ENCODE results near the gene NFKBIL1. TPM values are rescaled to one million over a fixed set of nuclear protein-coding genes. Genes with fewer than 3 reads are reported as not detected.
"Not testable (repeated sequence)": the region's sequence is repeated elsewhere in the genome, so short reads cannot be mapped to it uniquely, and the experiment has no call there.

The NFKBIL1 gene
- total RNA-seq, 2 experiments from 2014 or later: 13.6 to 16.2 TPM

DNA sequence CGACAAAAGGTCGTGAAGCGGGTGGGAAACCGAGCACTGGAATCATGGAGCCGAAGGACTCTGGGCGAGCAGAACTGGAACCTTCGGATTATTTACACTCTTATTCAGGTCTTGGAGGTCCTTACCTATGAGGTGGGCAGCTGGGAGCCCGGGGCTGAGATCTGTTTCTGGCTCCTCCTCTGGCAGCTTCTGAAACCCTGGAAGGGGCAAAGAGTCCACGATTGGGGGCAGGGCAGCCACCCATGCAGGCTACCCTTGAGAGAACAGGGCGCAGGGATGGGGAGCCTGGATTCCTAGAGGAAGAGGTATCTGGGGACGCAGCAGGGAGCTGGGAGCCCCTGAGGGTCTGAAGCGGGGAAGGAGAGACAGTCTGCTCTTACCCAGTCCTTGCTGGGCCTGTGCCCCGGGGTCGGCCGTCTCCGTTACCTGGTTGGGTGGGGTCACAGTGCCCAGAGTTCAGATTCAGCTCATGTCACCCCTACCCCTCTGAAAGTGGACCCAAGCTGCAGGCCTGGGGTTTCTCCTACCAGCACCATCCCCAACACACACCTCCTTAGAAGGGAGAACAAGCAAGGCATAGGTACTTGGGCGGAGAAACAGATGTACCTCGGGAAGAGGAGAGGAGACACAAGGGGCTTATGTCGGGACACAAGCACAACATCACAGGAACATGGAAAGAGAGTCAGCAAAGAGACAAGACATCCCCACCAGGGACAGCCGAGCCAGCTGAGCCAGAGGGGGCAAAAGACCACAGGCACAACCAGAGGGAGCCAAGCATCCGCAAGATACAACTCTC lies 34.2 kb downstream of the NFKBIL1 start:
- DNase-seq (no peak), ATAC-seq (no peak)
- Mint-ChIP-seq H3K27me3 (no peaks in the 10 kb centered on the region), H3K9me3 (ENCODE audit: low read depth) (no peaks in the 10 kb centered on the region), H3K27ac (peak overlapping the region; percentile 94), H3K4me3 (peak overlapping the region; percentile 86), H3K36me3 (peaks cover 52% of the 10 kb centered on the region), H3K4me1 (peaks cover 70% of the 10 kb centered on the region)
- CTCF ChIA-PET: interaction anchor here (0.7 to 26.0 kb wide), 9 partner anchors 12 to 246 kb away, joined by 3 to 952 read pairs (median 19); partner anchors contain the start of genes ATP6V1G2, DDX39B, HSPA1B and LST1

DNA sequence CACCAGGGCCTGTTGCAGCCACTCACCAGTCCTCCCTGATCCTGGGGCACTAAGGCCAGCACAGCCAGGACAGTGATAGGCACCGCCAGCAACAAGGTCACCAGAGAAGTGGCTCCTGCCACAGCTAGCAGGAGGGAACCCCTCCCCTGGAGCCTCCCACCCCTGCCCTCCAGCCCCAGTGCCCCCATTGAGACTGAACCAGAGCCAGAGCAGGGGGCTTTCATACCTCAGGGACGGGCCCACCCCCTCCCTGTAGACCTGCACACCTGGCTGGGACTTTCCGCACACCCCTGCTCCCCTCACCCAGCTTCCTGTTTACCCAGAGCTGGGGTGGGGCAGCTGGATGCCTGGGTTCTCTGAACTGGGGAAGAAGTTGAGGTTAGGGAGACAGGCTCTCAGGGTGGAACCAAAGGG lies 34.8 kb downstream of the NFKBIL1 start, which contains the start of gene LTB:
LTB (minus strand) TSS at position 195 of the 414 bp plus-strand sequence; CDS start at position 188, 7 bp downstream.
- Mint-ChIP-seq H3K9me3 (ENCODE audit: low read depth) (no peaks in the 10 kb centered on the region), H3K36me3 (peaks cover 48% of the 10 kb centered on the region), H3K27me3 (no peaks in the 10 kb centered on the region), H3K27ac (peak within 1 kb of the TSS; percentile 94), H3K4me3 (peak within 1 kb of the TSS; percentile 86), H3K4me1 (peaks cover 70% of the 10 kb centered on the region)
- CTCF ChIA-PET: interaction anchor here (1.2 to 26.0 kb wide), 7 partner anchors 1 to 245 kb away, joined by 3 to 952 read pairs (median 189); partner anchors contain the start of genes ATP6V1G2, DDX39B, HSPA1B and LST1
- peak; percentile 69 for DNase-seq
- ATAC-seq: peak; percentile 4

DNA sequence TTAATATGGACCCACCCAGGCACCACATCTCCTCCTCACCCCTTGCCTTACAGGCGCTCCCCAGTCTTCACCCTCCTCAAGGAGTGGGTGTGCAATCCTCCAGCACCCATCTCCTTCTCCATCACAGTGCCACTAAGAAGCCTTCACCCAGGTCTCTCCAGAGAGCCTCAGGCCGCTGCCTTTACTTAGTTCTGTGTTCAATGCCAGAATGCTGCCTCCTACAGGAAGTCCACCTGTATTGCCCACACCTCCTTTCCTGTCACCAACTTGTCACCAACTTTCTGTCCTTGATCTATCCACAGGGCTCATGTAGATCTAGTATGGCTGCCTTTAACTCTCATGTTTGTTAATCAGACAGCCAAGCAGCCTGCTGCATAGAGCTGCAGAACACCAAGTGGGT lies 38.1 kb downstream of the NFKBIL1 start:
- CTCF ChIA-PET: interaction anchor here (1.1 to 26.0 kb wide), 6 partner anchors 4 to 39 kb away, joined by 3 to 952 read pairs (median 560); partner anchors contain the start of genes ATP6V1G2, DDX39B, LST1 and LTB
- peaks cover 71% of the 10 kb centered on the region for H3K4me1 Mint-ChIP-seq
- peaks cover 46% of the 10 kb centered on the region for H3K36me3 Mint-ChIP-seq
- no peaks in the 10 kb centered on the region for H3K9me3 Mint-ChIP-seq (ENCODE audit: low read depth)
- H3K4me3 Mint-ChIP-seq: peak overlapping the region; percentile 83
- peak overlapping the region; percentile 96 for H3K27ac Mint-ChIP-seq
- ATAC-seq (peak; percentile 28), DNase-seq (peak; percentile 77)
- H3K27me3 Mint-ChIP-seq: no peaks in the 10 kb centered on the region

DNA sequence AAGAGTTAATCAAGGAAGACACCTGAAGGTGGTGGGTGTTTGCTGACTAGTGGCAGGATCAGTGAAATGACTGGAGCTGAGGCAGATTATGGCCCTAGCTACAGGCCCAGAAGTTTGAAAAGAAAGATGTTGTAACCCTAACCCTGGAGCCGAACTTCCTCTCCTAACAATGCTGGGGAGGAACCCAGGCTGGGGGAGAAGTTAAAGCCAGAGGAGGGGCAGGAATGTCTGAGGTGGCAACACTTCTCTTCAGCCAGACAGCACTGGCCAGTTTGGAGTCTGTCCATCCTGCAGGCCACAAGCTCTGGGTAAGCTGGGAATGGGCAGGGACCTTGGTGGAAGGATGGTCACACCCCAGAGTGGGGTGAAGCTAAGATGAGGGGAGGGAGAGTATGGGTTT lies 38.6 kb downstream of the NFKBIL1 start, which contains the start of gene LST1:
LST1 (plus strand) TSS at position 270 of the 400 bp plus-strand sequence. CDS start 1,023 bp downstream, outside the sequence.
- H3K27me3 Mint-ChIP-seq: no peaks in the 10 kb centered on the region
- peaks cover 44% of the 10 kb centered on the region for H3K36me3 Mint-ChIP-seq
- peak within 1 kb of the TSS; percentile 83 for H3K4me3 Mint-ChIP-seq
- peak; percentile 7 for ATAC-seq
- no peaks in the 10 kb centered on the region for H3K9me3 Mint-ChIP-seq (ENCODE audit: low read depth)
- DNase-seq: no peak
- H3K4me1 Mint-ChIP-seq: peaks cover 76% of the 10 kb centered on the region
- CTCF ChIA-PET: interaction anchor here (1.1 to 26.0 kb wide), 7 partner anchors 5 to 219 kb away, joined by 3 to 952 read pairs (median 189); partner anchors contain the start of genes ATP6V1G2, DDX39B, LST1 and LTB
- H3K27ac Mint-ChIP-seq: peak within 1 kb of the TSS; percentile 96

DNA sequence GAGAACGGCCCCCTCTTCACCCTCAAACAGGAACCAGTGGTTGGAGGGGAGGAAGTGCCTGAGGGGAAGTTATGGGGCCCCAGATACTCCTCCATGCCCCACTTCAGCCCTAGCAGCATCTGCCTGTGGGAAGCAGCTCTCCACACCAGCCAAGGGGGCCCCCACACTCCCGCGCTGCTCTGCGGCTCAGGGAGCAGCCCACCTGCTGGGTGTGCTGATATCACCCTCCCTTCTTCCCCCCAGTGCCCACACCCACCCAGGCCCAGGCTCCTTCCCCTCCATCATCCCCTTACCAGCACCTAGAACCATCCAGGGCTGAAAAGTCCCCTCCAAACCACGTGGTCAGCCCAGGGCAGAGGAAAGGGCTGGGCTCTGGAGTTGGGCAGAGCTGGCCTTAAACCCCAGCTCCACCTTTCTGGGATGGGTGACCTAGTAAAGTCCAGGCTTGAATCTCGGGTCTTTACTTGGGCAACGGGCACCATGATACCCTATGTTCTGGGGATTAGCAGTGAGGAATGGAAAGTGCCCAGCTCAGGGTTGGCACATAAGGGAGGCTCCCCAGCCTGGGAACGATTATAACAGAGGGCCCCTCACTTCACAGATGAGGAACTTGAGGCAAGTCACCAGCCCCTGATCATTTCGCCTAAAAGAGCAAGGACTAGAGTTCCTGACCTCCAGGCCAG lies 39.3 kb downstream of the NFKBIL1 start:
- ATAC-seq: peak; percentile 32
- H3K4me3 Mint-ChIP-seq: peak overlapping the region; percentile 83
- no peaks in the 10 kb centered on the region for H3K9me3 Mint-ChIP-seq (ENCODE audit: low read depth)
- peaks cover 37% of the 10 kb centered on the region for H3K36me3 Mint-ChIP-seq
- no peaks in the 10 kb centered on the region for H3K27me3 Mint-ChIP-seq
- H3K27ac Mint-ChIP-seq: peak overlapping the region; percentile 96
- H3K4me1 Mint-ChIP-seq: peaks cover 83% of the 10 kb centered on the region
- DNase-seq: no peak
- CTCF ChIA-PET: interaction anchor here (0.8 to 26.0 kb wide), 9 partner anchors 6 to 220 kb away, joined by 3 to 952 read pairs (median 5); partner anchors contain the start of genes ATP6V1G2, DDX39B, GPANK1 and LST1

DNA sequence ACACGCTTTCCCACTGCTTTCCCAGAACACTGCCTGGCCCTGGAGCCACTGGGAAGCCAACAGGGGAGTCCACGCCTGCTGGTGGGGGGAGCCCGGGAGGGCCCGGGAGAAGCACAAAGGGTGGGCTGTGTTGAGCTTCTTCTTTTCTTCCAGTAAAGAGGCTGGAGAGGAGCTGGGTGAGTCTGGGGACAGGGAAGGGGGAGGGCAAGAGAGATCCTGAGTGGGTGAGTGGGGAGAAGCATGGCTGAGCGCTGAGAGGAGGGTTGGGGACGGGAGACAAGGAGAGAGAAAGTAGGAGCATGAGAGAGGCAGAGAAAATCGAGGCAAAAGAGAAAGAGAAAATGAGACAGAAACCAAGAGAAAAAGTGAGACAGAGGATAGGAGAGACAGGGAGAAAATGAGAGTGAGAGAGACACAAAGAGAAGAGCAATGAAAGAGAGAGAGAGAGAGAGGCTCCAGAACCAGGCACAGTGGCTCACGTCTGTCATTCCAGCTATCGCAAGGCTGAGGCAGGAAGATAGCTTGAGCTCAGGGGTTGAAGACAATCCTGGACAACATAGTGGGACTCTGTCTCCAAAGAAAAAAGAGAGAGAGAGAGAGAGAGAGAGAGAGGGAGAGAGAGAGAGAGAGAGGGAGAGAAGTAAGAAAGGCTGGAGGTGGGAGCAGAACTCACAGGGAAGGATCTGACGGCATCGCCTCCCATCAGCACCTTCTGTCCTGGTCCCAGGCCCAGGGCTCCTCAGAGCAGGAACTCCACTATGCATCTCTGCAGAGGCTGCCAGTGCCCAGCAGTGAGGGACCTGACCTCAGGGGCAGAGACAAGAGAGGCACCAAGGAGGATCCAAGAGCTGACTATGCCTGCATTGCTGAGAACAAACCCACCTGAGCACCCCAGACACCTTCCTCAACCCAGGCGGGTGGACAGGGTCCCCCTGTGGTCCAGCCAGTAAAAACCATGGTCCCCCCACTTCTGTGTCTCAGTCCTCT lies 40.7 kb downstream of the NFKBIL1 start:
- peaks cover 27% of the 10 kb centered on the region for H3K36me3 Mint-ChIP-seq
- H3K27ac Mint-ChIP-seq: peak overlapping the region; percentile 96
- peaks cover 87% of the 10 kb centered on the region for H3K4me1 Mint-ChIP-seq
- CTCF ChIA-PET: interaction anchor here (0.6 to 26.0 kb wide), 7 partner anchors 6 to 242 kb away, joined by 3 to 952 read pairs (median 189); partner anchors contain the start of genes AIF1, ATP6V1G2, DDX39B and LST1
- ATAC-seq (peak; percentile 6), DNase-seq (no peak)
- no peaks in the 10 kb centered on the region for H3K9me3 Mint-ChIP-seq (ENCODE audit: low read depth)
- peak overlapping the region; percentile 83 for H3K4me3 Mint-ChIP-seq
- no peaks in the 10 kb centered on the region for H3K27me3 Mint-ChIP-seq

DNA sequence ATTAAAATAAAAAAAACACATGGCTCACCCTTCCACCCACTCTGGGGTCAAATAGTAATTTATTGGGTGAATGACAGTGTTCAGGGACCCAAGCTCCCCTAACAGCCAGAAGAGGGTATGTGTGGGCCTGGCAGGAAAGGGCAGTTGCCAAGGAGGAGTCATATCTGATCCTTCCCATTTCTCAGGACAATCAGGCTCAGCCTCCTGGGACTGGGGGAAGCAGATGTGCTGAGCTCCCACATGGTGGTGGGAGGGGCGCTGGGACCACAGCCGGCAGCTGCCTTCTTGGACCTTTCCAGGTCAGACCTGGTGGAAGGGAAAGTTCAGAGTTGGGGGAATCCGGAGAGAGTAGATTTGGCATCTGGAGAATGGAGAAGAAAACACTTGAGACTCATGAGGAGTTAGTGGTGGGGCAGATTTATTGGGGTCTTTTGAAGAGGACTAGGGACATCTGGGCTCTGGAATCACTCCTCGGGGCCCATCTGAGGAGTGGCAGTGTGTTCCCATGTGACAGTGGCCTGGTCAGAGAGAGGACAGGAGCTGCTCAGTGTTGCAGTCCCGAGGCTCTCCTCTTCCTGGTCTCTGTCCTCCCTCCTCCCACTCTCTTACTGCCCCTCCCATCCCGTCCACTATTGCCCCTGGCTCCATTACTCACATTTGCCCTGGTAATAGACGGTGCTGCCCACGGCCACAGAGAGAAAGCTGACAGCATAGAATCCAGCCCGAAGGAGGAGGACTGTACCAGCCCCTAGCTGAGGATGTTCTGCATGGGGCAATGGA lies 41.7 kb downstream of the NFKBIL1 start:
- CTCF ChIA-PET: interaction anchor here (1.0 to 26.0 kb wide), 5 partner anchors 5 to 43 kb away, joined by 4 to 952 read pairs (median 931); partner anchors contain the start of genes AIF1, ATP6V1G2, DDX39B and LST1
- Mint-ChIP-seq H3K9me3 (ENCODE audit: low read depth) (no peaks in the 10 kb centered on the region), H3K36me3 (peaks cover 25% of the 10 kb centered on the region), H3K27me3 (no peaks in the 10 kb centered on the region), H3K4me3 (peak overlapping the region; percentile 9), H3K4me1 (peaks cover 87% of the 10 kb centered on the region), H3K27ac (peak overlapping the region; percentile 71)
- no peak for ATAC-seq
- no peak for DNase-seq

DNA sequence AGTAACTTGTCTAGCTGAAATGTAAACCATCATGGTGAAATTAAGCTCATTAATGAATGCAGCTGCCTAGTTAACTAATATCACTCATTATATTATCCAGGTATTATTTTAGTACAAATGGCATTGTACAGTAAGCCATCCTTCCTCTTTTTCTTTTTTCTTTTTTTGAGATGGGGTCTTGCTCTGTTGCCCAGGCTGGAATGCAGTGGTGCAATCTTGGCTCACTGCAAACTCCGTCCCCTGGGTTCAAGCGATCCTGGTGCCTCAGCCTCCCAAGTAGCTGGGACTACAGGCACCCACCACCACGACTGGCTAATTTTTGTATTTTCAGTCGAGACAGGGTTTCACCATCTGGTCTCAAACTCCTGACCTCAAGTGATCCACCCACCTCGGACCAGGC lies 43.3 kb downstream of the NFKBIL1 start:
- CTCF ChIA-PET: interaction anchor here (1.1 to 26.0 kb wide), 3 partner anchors 8 to 44 kb away, joined by 4 to 952 read pairs (median 931); partner anchors contain the start of genes ATP6V1G2, DDX39B, LST1 and LTB
- ATAC-seq; DNase-seq; H3K27me3 Mint-ChIP-seq; H3K9me3 Mint-ChIP-seq (ENCODE audit: low read depth); H3K4me3 Mint-ChIP-seq: not testable (repeated sequence)
- peaks cover 25% of the 10 kb centered on the region for H3K36me3 Mint-ChIP-seq
- H3K4me1 Mint-ChIP-seq: peaks cover 78% of the 10 kb centered on the region
- H3K27ac Mint-ChIP-seq: peak overlapping the region; percentile 24

DNA sequence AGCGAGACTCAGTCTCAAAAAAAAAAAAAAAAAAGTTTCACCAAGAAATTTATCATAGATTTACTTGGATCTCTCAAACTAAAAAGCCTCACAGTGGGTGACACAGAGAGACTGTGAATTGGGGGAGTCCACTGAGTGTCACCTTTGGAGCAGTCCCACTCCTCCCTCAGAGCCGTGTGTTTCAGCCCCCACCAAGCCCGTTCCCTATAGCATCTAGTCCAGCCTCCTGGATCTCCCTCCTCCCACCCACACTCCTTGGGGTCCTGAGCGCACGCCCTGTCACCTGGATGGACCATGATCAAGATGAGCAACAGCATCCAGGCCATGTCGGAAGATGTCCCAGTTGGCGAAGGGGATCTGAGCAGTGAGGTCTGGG lies 45.0 kb downstream of the NFKBIL1 start:
- DNase-seq: no peak
- Mint-ChIP-seq H3K27me3 (no peaks in the 10 kb centered on the region), H3K27ac (peak overlapping the region; percentile 91), H3K9me3 (ENCODE audit: low read depth) (no peaks in the 10 kb centered on the region), H3K4me3 (peak overlapping the region; percentile 78), H3K36me3 (peaks cover 22% of the 10 kb centered on the region), H3K4me1 (peaks cover 72% of the 10 kb centered on the region)
- no peak for ATAC-seq
- CTCF ChIA-PET: interaction anchor here (0.8 to 26.0 kb wide), 8 partner anchors 9 to 146 kb away, joined by 3 to 952 read pairs (median 24); partner anchors contain the start of genes ATP6V1G2, BAG6, DDX39B and LST1

DNA sequence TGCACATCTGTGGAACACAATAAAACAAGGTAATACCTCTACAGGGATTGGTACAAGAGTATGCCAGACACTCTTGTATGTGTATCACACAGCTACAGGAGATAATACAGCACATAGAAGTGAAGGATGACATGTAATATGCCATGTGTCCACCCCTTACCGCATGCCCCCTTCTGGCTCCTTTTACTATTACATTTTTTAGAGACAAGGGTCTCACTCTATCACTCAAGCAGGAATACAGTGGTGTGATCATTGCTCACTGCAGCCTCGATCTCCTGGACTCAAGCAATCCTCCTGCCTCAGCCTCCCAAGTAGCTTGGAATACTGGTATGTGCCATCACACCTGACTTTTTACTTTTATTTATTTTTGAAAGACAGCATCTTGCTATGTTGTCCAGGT lies 49.6 kb downstream of the NFKBIL1 start:
- CTCF ChIA-PET: interaction anchor here (0.6 to 26.0 kb wide), 15 partner anchors 10 to 532 kb away, joined by 3 to 952 read pairs (median 11); partner anchors contain the start of genes AIF1, ATP6V1G2, DDX39B and LST1

DNA sequence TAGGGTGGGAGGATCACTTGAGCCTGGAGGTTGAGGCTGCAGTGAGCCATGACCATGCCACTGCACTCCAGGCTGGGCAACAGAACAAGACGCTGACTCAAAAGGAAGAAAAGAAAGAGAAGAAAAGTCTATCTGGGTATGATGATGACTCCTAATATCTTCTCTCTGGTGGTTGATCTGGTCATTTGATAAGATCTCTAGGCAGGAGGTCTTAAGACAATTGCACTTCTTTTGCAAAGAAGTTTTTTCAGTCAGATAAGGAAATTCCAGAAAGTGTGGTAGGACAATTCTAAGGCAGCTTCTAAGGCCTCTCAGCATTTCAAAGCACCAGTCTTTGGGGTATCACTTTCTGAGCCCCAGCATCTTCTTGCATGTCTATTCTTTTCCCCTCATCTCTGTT lies 59.9 kb downstream of the NFKBIL1 start:
- Mint-ChIP-seq H3K4me1 (peaks cover 8% of the 10 kb centered on the region), H3K4me3 (no peak overlapping the region), H3K9me3 (ENCODE audit: low read depth) (no peaks in the 10 kb centered on the region), H3K27ac (no peak overlapping the region), H3K36me3 (no peaks in the 10 kb centered on the region), H3K27me3 (peaks cover 2% of the 10 kb centered on the region)
- ATAC-seq: peak; percentile 33
- no peak for DNase-seq
- CTCF ChIA-PET: interaction anchor here (1.3 to 2.0 kb wide), 3 partner anchors 10 to 56 kb away, joined by 3 to 11 read pairs (median 7); no protein-coding TSS in a partner anchor

More for the DNA sequence above, 49.6 kb downstream of the NFKBIL1 start:
- no peak for DNase-seq
- peak overlapping the region; percentile 34 for H3K27ac Mint-ChIP-seq
- H3K4me1 Mint-ChIP-seq: peaks cover 50% of the 10 kb centered on the region
- H3K27me3 Mint-ChIP-seq: no peaks in the 10 kb centered on the region
- no peak overlapping the region for H3K4me3 Mint-ChIP-seq
- no peaks in the 10 kb centered on the region for H3K36me3 Mint-ChIP-seq
- no peaks in the 10 kb centered on the region for H3K9me3 Mint-ChIP-seq (ENCODE audit: low read depth)
- ATAC-seq: peak; percentile 65
